IMR-90 (cell line): ENCODE data around the gene DUS2. TPM values are rescaled to one million over a fixed set of nuclear protein-coding genes. Genes with fewer than 3 reads are reported as not detected.

Experiments used
- ATAC-seq: fragments of 200-7000 bp; cut with Tn5 transposase; 2 replicates; pipeline ENCODE4 v1.9.1; 2020; ENCODE audit warnings: low read depth, mild to moderate bottlenecking, moderate library complexity
- BruUV-seq: library from RNA; stranded (reverse); fragments of 400-500 nt; replicated peaks from 2 replicates; lab custom pipeline; 2021; lab: Mats Ljungman, UMichigan
- CTCF ChIA-PET: fragments of 300-600 bp; formaldehyde crosslinking; extraction: SDS; loops from one replicate; lab custom pipeline; 2021; ENCODE audit warnings: antibody characterized with exemption; lab: Yijun Ruan, JAX
- POLR2A ChIA-PET: fragments of 300-600 bp; sonication (Branson Sonifier 250); formaldehyde crosslinking; loops from one replicate; lab custom pipeline; 2022; ENCODE audit warnings: antibody characterized with exemption; ENCODE audit not compliant: unreplicated experiment; lab: Charles Lee
- DNase-seq: peaks from one replicate; pipeline ENCODE4 v3.0.0; 2013
- H2AFZ ChIP-seq: replicated peaks from 2 replicates; pipeline ENCODE3; 2013; ENCODE audit warnings: low read length, mild to moderate bottlenecking; ENCODE audit not compliant: poor library complexity
- H2AK5ac ChIP-seq: 2 replicates; pipeline ENCODE4 v1.6.1; 2013; ENCODE audit warnings: low read depth, low read length, inconsistent platforms
- H2AK9ac ChIP-seq: replicated peaks from 2 replicates; pipeline ENCODE3; 2013; ENCODE audit warnings: mild to moderate bottlenecking, low read depth, low read length, moderate library complexity; ENCODE audit not compliant: poor library complexity
- H2BK120ac ChIP-seq: 2 replicates; pipeline ENCODE4 v1.6.1; 2013; ENCODE audit warnings: low read depth, low read length, inconsistent platforms
- H2BK15ac ChIP-seq: 3 replicates; pipeline ENCODE4 v1.6.1; 2013; ENCODE audit warnings: low read depth, low read length, inconsistent platforms
- H2BK20ac ChIP-seq: 2 replicates; pipeline ENCODE4 v1.6.1; 2013; ENCODE audit warnings: low read depth, mild to moderate bottlenecking, inconsistent platforms, low read length, moderate library complexity
- H2BK5ac ChIP-seq: 2 replicates; pipeline ENCODE4 v1.6.1; 2013; ENCODE audit warnings: mild to moderate bottlenecking, low read depth, low read length, inconsistent platforms; ENCODE audit not compliant: poor library complexity, severe bottlenecking
- H3K14ac ChIP-seq: replicated peaks from 2 replicates; pipeline ENCODE4 v1.6.1; 2013; ENCODE audit warnings: low read depth, low read length, inconsistent platforms
- H3K18ac ChIP-seq: 2 replicates; pipeline ENCODE4 v1.6.1; 2013; ENCODE audit warnings: low read depth, low read length, control low read depth
- H3K23ac ChIP-seq: 2 replicates; pipeline ENCODE4 v1.6.1; 2013; ENCODE audit warnings: low read depth, low read length, inconsistent platforms
- H3K27ac ChIP-seq: 2 replicates; pipeline ENCODE4 v1.5.1; 2013; ENCODE audit warnings: mild to moderate bottlenecking, control low read depth, low read length; ENCODE audit not compliant: insufficient read depth
- H3K27me3 ChIP-seq: 2 replicates; pipeline ENCODE4 v1.6.1; 2013; ENCODE audit warnings: low read length; ENCODE audit not compliant: control insufficient read depth, insufficient read depth
- H3K36me3 ChIP-seq: 2 replicates; pipeline ENCODE4 v1.6.1; 2013; ENCODE audit warnings: low read length, mixed read lengths; ENCODE audit not compliant: control insufficient read depth, insufficient read depth
- H3K4ac ChIP-seq: 2 replicates; pipeline ENCODE4 v1.6.1; 2013; ENCODE audit warnings: low read depth, low read length, inconsistent platforms
- H3K4me1 ChIP-seq: 2 replicates; pipeline ENCODE4 v1.6.1; 2013; ENCODE audit warnings: low read length, mixed read lengths; ENCODE audit not compliant: control insufficient read depth, insufficient read depth
- H3K4me2 ChIP-seq: 2 replicates; pipeline ENCODE4 v1.6.1; 2013; ENCODE audit warnings: low read depth, mild to moderate bottlenecking, control low read depth, low read length, moderate library complexity
- H3K4me3 ChIP-seq: 2 replicates; pipeline ENCODE4 v1.5.1; 2013; ENCODE audit warnings: low read depth, mild to moderate bottlenecking, control low read depth, low read length, moderate library complexity; ENCODE audit not compliant: insufficient read depth
- H3K56ac ChIP-seq: 2 replicates; pipeline ENCODE4 v1.6.1; 2013; ENCODE audit warnings: low read length, inconsistent platforms; ENCODE audit not compliant: insufficient read depth; ENCODE audit errors: extremely low read depth
- H3K79me1 ChIP-seq, 2 experiments: 2 replicates each; pipeline ENCODE4 v1.6.1; 2013; ENCODE audit warnings: low read length in 2 of 2, inconsistent platforms in 1 of 2, low read depth in 1 of 2
- H3K9ac ChIP-seq: 2 replicates; pipeline ENCODE4 v1.6.1; 2013; ENCODE audit warnings: low read depth, low read length, control low read depth
- H3K9me1 ChIP-seq: 2 replicates; pipeline ENCODE4 v1.6.1; 2013; ENCODE audit warnings: low read length, inconsistent platforms; ENCODE audit not compliant: insufficient read depth
- H3K9me3 ChIP-seq: 2 replicates; pipeline ENCODE4 v1.6.1; 2013; ENCODE audit warnings: low read length; ENCODE audit not compliant: control insufficient read depth, insufficient read depth
- H4K20me1 ChIP-seq: 2 replicates; pipeline ENCODE4 v1.6.1; 2013; ENCODE audit warnings: low read length, inconsistent platforms; ENCODE audit not compliant: insufficient read depth
- H4K5ac ChIP-seq: 2 replicates; pipeline ENCODE4 v1.6.1; 2013; ENCODE audit warnings: mild to moderate bottlenecking, low read depth, low read length, control low read depth
- H4K8ac ChIP-seq, 2 experiments: 2 replicates each; pipeline ENCODE4 v1.6.1; 2013; ENCODE audit warnings: low read depth in 2 of 2, low read length in 2 of 2, control low read depth in 1 of 2, inconsistent platforms in 1 of 2
- H4K91ac ChIP-seq: 2 replicates; pipeline ENCODE4 v1.6.1; 2013; ENCODE audit warnings: low read depth, low read length, inconsistent platforms; ENCODE audit not compliant: insufficient read depth
- BHLHE40 ChIP-seq: fragments of 150-350 bp; IDR thresholded peaks from 2 replicates; pipeline ENCODE4 v1.6.1; 2016; ENCODE audit warnings: mild to moderate bottlenecking, low read depth, low read length
- CTCF ChIP-seq: conservative IDR thresholded peaks from 2 replicates; pipeline ENCODE4 v1.5.1; 2012; ENCODE audit warnings: mild to moderate bottlenecking, low read depth, low read length, improper control_type of control experiment
- ELK1 ChIP-seq: fragments of 150-350 bp; IDR thresholded peaks from 2 replicates; pipeline ENCODE4 v1.6.1; 2016; ENCODE audit warnings: low read depth, mild to moderate bottlenecking, low read length, moderate library complexity, borderline replicate concordance
- FOS ChIP-seq: fragments of 150-350 bp; IDR thresholded peaks from 2 replicates; pipeline ENCODE4 v1.6.1; 2016; ENCODE audit warnings: low read depth, low read length
- MAFK ChIP-seq: IDR thresholded peaks from 2 replicates; pipeline ENCODE4 v1.6.1; 2012; ENCODE audit warnings: low read depth, low read length, improper control_type of control experiment
- MAZ ChIP-seq: IDR thresholded peaks from 2 replicates; pipeline ENCODE4 v1.6.1; 2012; ENCODE audit warnings: low read depth, mild to moderate bottlenecking, low read length, improper control_type of control experiment, moderate library complexity, borderline replicate concordance
- POLR2A ChIP-seq: IDR thresholded peaks from 2 replicates; pipeline ENCODE4 v1.6.1; 2012; ENCODE audit warnings: mild to moderate bottlenecking, low read depth, low read length
- RAD21 ChIP-seq: IDR thresholded peaks from 2 replicates; pipeline ENCODE4 v1.6.1; 2012; ENCODE audit warnings: low read length, improper control_type of control experiment
- RCOR1 ChIP-seq: IDR thresholded peaks from 2 replicates; pipeline ENCODE4 v1.6.1; 2012; ENCODE audit warnings: mild to moderate bottlenecking, low read length, improper control_type of control experiment; ENCODE audit not compliant: insufficient replicate concordance
- USF2 ChIP-seq: fragments of 150-350 bp; IDR thresholded peaks from 2 replicates; pipeline ENCODE4 v1.6.1; 2017; ENCODE audit warnings: mild to moderate bottlenecking, antibody characterized with exemption, low read length, low read depth
- WGBS, 2 experiments: methylation state at CpG; one replicate each; pipeline versions ENCODE4 v1.1.5 to v1.1.7; 2013; ENCODE audit warnings: missing lambda C conversion rate in 2 of 2; ENCODE audit not compliant: insufficient read length in 1 of 2; ENCODE audit errors: extremely low coverage in 2 of 2; 5-methylcytosine and 5-hydroxymethylcytosine counted together
- dilution Hi-C: fragments of 300-500 bp; cut with HindIII; formaldehyde crosslinking; loops from one replicate; pipeline ENCODE4 v1.14.3; 2018; ENCODE audit warnings: low sequenced_read_pairs; ENCODE audit not compliant: unreplicated experiment
- in situ Hi-C: fragments of 300-500 bp; cut with MboI; formaldehyde crosslinking; loops from 3 replicates; pipeline ENCODE4 v1.14.3; 2019; ENCODE audit warnings: low sequenced_read_pairs, inconsistent platforms, mixed read lengths
- intact Hi-C: fragments of 100-400 bp; cut with micrococcal nuclease; formaldehyde crosslinking; loops from 2 replicates; pipeline ENCODE4 v1.10.0; 2022
- polyA plus RNA-seq, 3 experiments: library from polyadenylated mRNA; depleted of rRNA; stranded (reverse); fragments of >200 nt; gene quantifications; 2 replicates each; pipeline ENCODE4 v1.2.3, GENCODE V29; 2012; ENCODE audit warnings: low replicate concordance in 1 of 3
- total RNA-seq: library from RNA; depleted of rRNA; stranded (reverse); fragments of >200 nt; gene quantifications from 2 replicates; pipeline ENCODE4 v1.2.3, GENCODE V29; 2012

The DUS2 gene
- total and polyA plus RNA-seq, 2 of the 4 experiments (the other 2 are of a cell fraction): 15.8 to 30.5 TPM

- H3K79me1 ChIP-seq: 0 out of 4 replicates have a peak, but pooled peaks cover 0 to 3% of the 10 kb centered on the region in 2 experiments
- H3K4me3 ChIP-seq: no peak overlapping the region
- H4K20me1 ChIP-seq: peaks cover 8% of the 10 kb centered on the region; the same call in 1 of the 2 replicates
- H3K4me2 ChIP-seq: no peak overlapping the region
- TF ChIP-seq FOS: no peak
- TF ChIP-seq USF2: no peak
- TF ChIP-seq CTCF: no peak
- TF ChIP-seq POLR2A: no peak
- no peak for TF ChIP-seq BHLHE40
- no peak for TF ChIP-seq MAFK
- no peak for TF ChIP-seq MAZ
- TF ChIP-seq ELK1: no peak
- TF ChIP-seq RCOR1: no peak
- TF ChIP-seq RAD21: no peak
- H2AK5ac ChIP-seq: no peak overlapping the region
- H4K5ac ChIP-seq: no peak overlapping the region
- H2AK9ac ChIP-seq: peak overlapping the region; percentile 69
- in situ Hi-C loops (no loop called here), dilution Hi-C loops (no loop called here), intact Hi-C loops (no loop called here)
- ChIA-PET POLR2A (interaction anchor here (0.5 kb wide), 1 partner anchor 66 kb away, joined by 8 read pairs; no protein-coding TSS in a partner anchor), CTCF (no interaction called here)
- H4K8ac ChIP-seq: no peak overlapping the region
- H3K4me1 ChIP-seq: peaks cover 12% of the 10 kb centered on the region
- H2BK120ac ChIP-seq: no peak overlapping the region
- no peak overlapping the region for H2BK15ac ChIP-seq
- H3K23ac ChIP-seq: no peak overlapping the region
- H4K91ac ChIP-seq: no peak overlapping the region
- peaks cover 20% of the 10 kb centered on the region for H3K9me1 ChIP-seq
- no peak overlapping the region for H2BK5ac ChIP-seq
- H3K36me3 ChIP-seq: peaks cover 38% of the 10 kb centered on the region
- no peak overlapping the region for H3K56ac ChIP-seq
- ATAC-seq: no peak
- H2AFZ ChIP-seq: no peak overlapping the region
- no peak for DNase-seq
- no peak overlapping the region for H3K18ac ChIP-seq
- no peak overlapping the region for H3K27ac ChIP-seq
- no peak overlapping the region for H3K14ac ChIP-seq
- H2BK20ac ChIP-seq: no peak overlapping the region
- H3K27me3 ChIP-seq: no peaks in the 10 kb centered on the region
- BruUV-seq: no TSS peak
- H3K9ac ChIP-seq: no peak overlapping the region
- WGBS, 2 experiments: no CpG with 5 or more reads among the region's 2 CpGs
- no peaks in the 10 kb centered on the region for H3K9me3 ChIP-seq
- no peak overlapping the region for H3K4ac ChIP-seq
These were observed 47.2 kb downstream of the DUS2 start for GRCh38 chr16:68070249-68070730.
